Transverse colon (tissue), 4 donors: ENCODE results near the gene PAFAH1B2. TPM values are rescaled to one million over a fixed set of nuclear protein-coding genes. Genes with fewer than 3 reads are reported as not detected.

Source experiments
- DNase-seq: peaks from one replicate; pipeline ENCODE4 v3.0.0-alpha.2; 2019
- H3K27ac ChIP-seq, 4 donors: fragments of 200-600 bp; sonication (generic); 2 replicates each; pipeline ENCODE4 v1.5.1; 2016 to 2018; ENCODE audit warnings: inconsistent platforms in 4 of 4
- H3K27me3 ChIP-seq: fragments of 200-600 bp; sonication (generic); 2 replicates; pipeline ENCODE4 v1.5.1; 2017; ENCODE audit warnings: inconsistent platforms
- H3K36me3 ChIP-seq, 4 donors: fragments of 200-600 bp; sonication (generic); 2 replicates each; pipeline ENCODE4 v1.5.1; 2017 to 2019; ENCODE audit warnings: inconsistent platforms in 4 of 4
- H3K4me1 ChIP-seq, 4 donors: fragments of 200-600 bp; sonication (generic); 2 replicates each; pipeline ENCODE4 v1.5.1; 2017 to 2020; ENCODE audit warnings: inconsistent platforms in 4 of 4
- H3K4me3 ChIP-seq, 4 donors: fragments of 200-600 bp; sonication (generic); 1 replicate in 1 of 4; 2 replicates in 3 of 4; pipeline versions ENCODE4 v1.5.1 to v1.6.1; 2017 to 2019; ENCODE audit warnings: inconsistent platforms in 4 of 4
- H3K9me3 ChIP-seq, 2 donors: fragments of 200-600 bp; sonication (generic); 2 replicates each; pipeline ENCODE4 v1.5.1; 2017 to 2019; ENCODE audit warnings: inconsistent platforms in 2 of 2
- EP300 ChIP-seq: sonication (generic); formaldehyde crosslinking; IDR thresholded peaks from one replicate; pipeline ENCODE4 v1.6.1; 2017; ENCODE audit warnings: antibody characterized with exemption, low read depth
- POLR2A ChIP-seq: fragments of 450-650 bp; IDR thresholded peaks from one replicate; pipeline ENCODE4 v1.6.1; 2016; ENCODE audit warnings: antibody characterized with exemption, mild to moderate bottlenecking, moderate library complexity
- POLR2AphosphoS5 ChIP-seq, 3 donors: sonication (generic); formaldehyde crosslinking; IDR thresholded peaks; one replicate each; pipeline ENCODE4 v1.6.1; 2016; ENCODE audit warnings: antibody characterized with exemption in 3 of 3
- WGBS, 2 donors: methylation state at CpG; one replicate each; pipeline ENCODE4 v1.1.5; 2018; ENCODE audit warnings: low coverage in 1 of 2; 5-methylcytosine and 5-hydroxymethylcytosine counted together
- in situ Hi-C, 4 donors: fragments of 200-750 bp; cut with MboI; loops; one replicate each; pipeline versions ENCODE4 v1.15.0 to v1.15.1; 2017; ENCODE audit warnings: low sequenced_read_pairs in 3 of 4, low pct_ligation_motif_present in 1 of 4, low pct_unique_long_range_greater_than_20kb in 1 of 4
- intact Hi-C: fragments of 100-400 bp; cut with DNase I; formaldehyde crosslinking; loops from one replicate; pipeline ENCODE4 v1.15.1; 2023; ENCODE audit warnings: low total_unique reads
- total RNA-seq, 4 donors: library from RNA; depleted of rRNA; stranded (reverse); fragments of >200 nt; gene quantifications; one replicate each; pipeline ENCODE4 v1.1.0, GENCODE V29; 2016
- TF ChIP-seq, protein P1 (sequence below), 5 experiments: fragments of 200-600 bp in 3 of 5; fragments of 450-650 bp in 2 of 5; sonication (generic) in 3 of 5; IDR thresholded peaks; 1 replicate in 2 of 5; 2 replicates in 3 of 5; pipeline ENCODE4 v1.5.1; 2016 to 2017; ENCODE audit warnings: antibody characterized with exemption in 5 of 5, inconsistent platforms in 3 of 5, mild to moderate bottlenecking in 2 of 5, moderate library complexity in 1 of 5

Gene PAFAH1B2
- total RNA-seq, 4 donors from 2014 or later = 18.1 to 90.8 (median 78.3) TPM

GRCh38 chr11:117179048-117179999 lies 35.2 kb downstream of the PAFAH1B2 start:
- intact Hi-C loops = no loop called here
- in situ Hi-C loops = no loop called here
- WGBS, 2 donors = 2% methylated on average over 27 of the region's 39 CpGs; no CpG with 5 or more reads in 1 of the 2 donors
- H3K4me1 ChIP-seq = peaks cover 12 to 32% (median 29%) of the 10 kb centered on the region in 4 donors
- H3K36me3 ChIP-seq = peaks cover 0 to 5% (median 0%) of the 10 kb centered on the region in 4 donors
- H3K27ac ChIP-seq = peak overlapping the region; percentile 95 to 98 (median 98)
- DNase-seq = peak; percentile 63
- no peaks in the 10 kb centered on the region for H3K9me3 ChIP-seq
- TF ChIP-seq POLR2A = no peak
- TF ChIP-seq, protein P1, sequence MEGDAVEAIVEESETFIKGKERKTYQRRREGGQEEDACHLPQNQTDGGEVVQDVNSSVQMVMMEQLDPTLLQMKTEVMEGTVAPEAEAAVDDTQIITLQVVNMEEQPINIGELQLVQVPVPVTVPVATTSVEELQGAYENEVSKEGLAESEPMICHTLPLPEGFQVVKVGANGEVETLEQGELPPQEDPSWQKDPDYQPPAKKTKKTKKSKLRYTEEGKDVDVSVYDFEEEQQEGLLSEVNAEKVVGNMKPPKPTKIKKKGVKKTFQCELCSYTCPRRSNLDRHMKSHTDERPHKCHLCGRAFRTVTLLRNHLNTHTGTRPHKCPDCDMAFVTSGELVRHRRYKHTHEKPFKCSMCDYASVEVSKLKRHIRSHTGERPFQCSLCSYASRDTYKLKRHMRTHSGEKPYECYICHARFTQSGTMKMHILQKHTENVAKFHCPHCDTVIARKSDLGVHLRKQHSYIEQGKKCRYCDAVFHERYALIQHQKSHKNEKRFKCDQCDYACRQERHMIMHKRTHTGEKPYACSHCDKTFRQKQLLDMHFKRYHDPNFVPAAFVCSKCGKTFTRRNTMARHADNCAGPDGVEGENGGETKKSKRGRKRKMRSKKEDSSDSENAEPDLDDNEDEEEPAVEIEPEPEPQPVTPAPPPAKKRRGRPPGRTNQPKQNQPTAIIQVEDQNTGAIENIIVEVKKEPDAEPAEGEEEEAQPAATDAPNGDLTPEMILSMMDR (IDR thresholded peaks at IDR 0.05) = peak in 1 of 5 experiments; percentile 9
- TF ChIP-seq POLR2AphosphoS5 (IDR thresholded peaks at IDR 0.05) = peak in 1 of 3 donors; percentile 9
- no peak for TF ChIP-seq EP300
- peak overlapping the region; percentile 83 to 95 (median 88) for H3K4me3 ChIP-seq
- no peaks in the 10 kb centered on the region for H3K27me3 ChIP-seq

GRCh38 chr11:117180020-117180419 lies 35.9 kb downstream of the PAFAH1B2 start:
- intact Hi-C loops (loop anchor here (5.0 kb wide), 1 partner anchor 47 kb away; no protein-coding TSS in a partner anchor), in situ Hi-C loops (loop anchor here in 1 of 4 donors (5.0 kb wide), 1 partner anchor 47 kb away; no protein-coding TSS in a partner anchor)
- DNase-seq = no peak
- H3K9me3 ChIP-seq = no peaks in the 10 kb centered on the region
- H3K4me3 ChIP-seq = peak overlapping the region; percentile 83 to 95 (median 88)
- H3K36me3 ChIP-seq = peaks cover 0 to 5% (median 0%) of the 10 kb centered on the region in 4 donors
- WGBS, 2 donors = 24 to 26% methylated on average over 3 to 4 of the region's 4 CpGs
- H3K27me3 ChIP-seq = no peaks in the 10 kb centered on the region
- peak overlapping the region; percentile 95 to 98 (median 98) for H3K27ac ChIP-seq
- H3K4me1 ChIP-seq = peaks cover 12 to 37% (median 29%) of the 10 kb centered on the region in 4 donors
- TF ChIP-seq, protein P1 (IDR thresholded peaks at IDR 0.05) = no peak
- TF ChIP-seq POLR2A = no peak
- TF ChIP-seq POLR2AphosphoS5 (IDR thresholded peaks at IDR 0.05) = no peak
- TF ChIP-seq EP300 = no peak

DNA sequence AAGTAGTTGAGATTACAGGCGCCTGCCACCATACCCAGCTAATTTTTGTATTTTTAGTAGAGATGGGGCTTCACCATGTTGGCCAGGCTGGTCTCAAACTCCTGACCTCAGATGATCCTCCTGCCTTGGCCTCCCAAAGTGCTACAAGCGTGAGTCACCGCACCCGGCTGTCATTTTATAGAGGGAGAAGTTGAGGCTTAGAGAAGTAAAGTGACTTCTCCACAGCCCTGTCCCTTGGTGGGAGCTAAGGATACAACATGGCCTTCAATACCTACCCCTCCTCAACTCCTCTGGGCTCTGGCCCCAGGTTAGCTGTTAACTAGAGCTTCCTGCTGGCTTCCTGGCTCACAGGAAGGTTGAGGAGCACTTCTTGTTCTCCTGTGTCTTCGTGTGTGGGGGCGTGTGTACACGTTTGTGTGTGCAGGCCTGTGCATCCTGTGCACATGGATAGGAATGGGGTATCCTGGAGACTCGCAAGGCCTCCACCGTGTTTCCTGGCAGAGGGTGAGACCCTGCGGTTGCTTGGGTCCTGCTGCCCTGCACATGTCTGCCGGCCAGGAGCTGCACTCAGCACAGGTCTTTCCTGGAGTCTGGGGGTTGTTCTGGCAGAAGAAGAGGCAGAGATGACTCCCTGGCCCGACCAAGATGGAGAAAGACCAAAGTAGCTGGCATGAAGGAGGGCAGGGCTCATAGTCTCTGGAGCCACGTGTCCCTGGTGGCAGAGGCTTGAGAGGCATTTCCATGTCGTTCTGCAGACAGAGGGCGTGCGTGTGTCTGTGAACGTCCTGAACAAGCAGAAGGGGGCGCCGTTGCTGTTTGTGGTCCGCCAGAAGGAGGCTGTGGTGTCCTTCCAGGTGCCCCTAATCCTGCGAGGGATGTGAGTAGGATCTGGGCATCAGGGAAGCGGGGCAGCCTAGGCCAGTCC lies 36.8 kb downstream of the PAFAH1B2 start:
- Histone ChIP-seq H3K27me3 (no peaks in the 10 kb centered on the region), H3K4me3 (peak overlapping the region in 1 of 4 donors; percentile 83), H3K4me1 (peaks cover 12 to 37% (median 29%) of the 10 kb centered on the region in 4 donors), H3K36me3 (peaks cover 0 to 5% (median 0%) of the 10 kb centered on the region in 4 donors), H3K27ac (peak overlapping the region; percentile 42 to 98 (median 98)), H3K9me3 (no peaks in the 10 kb centered on the region)
- WGBS, 2 donors = 45% methylated on average over 19 of the region's 22 CpGs; no CpG with 5 or more reads in 1 of the 2 donors
- TF ChIP-seq, protein P1 (IDR thresholded peaks at IDR 0.05) = peak; percentile 58 to 94 (median 73)
- no peak for TF ChIP-seq POLR2A
- TF ChIP-seq POLR2AphosphoS5 (IDR thresholded peaks at IDR 0.05) = peak in 1 of 3 donors; percentile 40
- intact Hi-C loops (loop anchor here (5.0 kb wide), 1 partner anchor 46 kb away; no protein-coding TSS in a partner anchor), in situ Hi-C loops (loop anchor here in 1 of 4 donors (5.0 kb wide), 1 partner anchor 46 kb away; no protein-coding TSS in a partner anchor)
- DNase-seq = peak; percentile 87
